ENCODE measurements around the gene COL27A1.

COL27A1 gene

DNA sequence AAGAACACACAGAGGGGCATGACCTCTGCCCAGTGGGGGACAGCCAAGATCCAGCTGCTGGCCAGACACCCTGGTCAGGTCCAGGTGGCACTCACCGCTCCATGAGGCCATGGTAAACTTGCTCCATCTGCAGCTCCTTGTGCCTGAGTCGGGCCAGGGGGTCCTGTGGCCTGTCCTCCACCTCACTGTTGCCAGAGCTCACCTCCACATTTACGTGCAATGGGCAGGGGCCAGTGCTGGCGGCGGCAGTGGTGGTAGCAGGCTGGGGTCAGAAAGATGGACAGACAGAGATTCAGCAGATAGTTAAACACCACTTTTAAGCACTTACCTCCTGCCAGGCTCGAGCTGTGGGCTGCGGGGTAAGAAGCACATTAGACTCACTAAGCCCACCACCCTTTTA, 204.5 kb downstream of the COL27A1 start:
- no peak for DNase-seq (ENCODE audit: low read depth in 2 of 2)

DNA sequence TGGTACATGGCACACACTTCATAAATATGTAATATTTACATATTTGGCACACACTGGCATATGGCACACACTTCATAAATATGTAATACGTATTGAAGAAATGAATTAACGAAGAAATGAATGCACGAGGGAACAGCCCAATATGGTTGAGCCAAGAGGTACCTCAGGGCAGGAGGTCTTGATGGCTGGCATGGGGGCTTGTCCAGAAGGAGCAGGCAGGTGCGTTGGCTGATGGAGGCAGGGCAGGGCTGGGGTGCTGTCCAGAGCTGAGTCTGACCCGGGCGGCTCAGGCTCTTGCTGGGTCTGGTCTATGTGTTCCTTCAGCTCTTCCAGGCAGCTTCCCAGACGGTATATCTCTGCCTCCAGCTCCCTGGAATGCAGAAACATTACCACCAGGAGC, 206.2 kb downstream of the COL27A1 start:
- DNase-seq (ENCODE audit: low read depth in 2 of 2), result no peak
